Neural cell (in vitro differentiated cells): ENCODE data around the gene MTHFD1L. TPM values are rescaled to one million over a fixed set of nuclear protein-coding genes. Genes with fewer than 3 reads are reported as not detected.

Experiments used
- H2AFZ ChIP-seq: fragments of 200-600, 300-800 bp; sonication (generic), shearing (Covaris generic); 2 replicates; pipeline ENCODE4 v1.6.0; 2014; ENCODE audit warnings: low read depth, mild to moderate bottlenecking, antibody characterized with exemption, low read length, moderate library complexity
- H3F3A ChIP-seq: fragments of 200-600 bp; shearing (Covaris generic); 2 replicates; pipeline ENCODE4 v1.6.1; 2016; ENCODE audit warnings: mild to moderate bottlenecking, moderate library complexity, mixed read lengths, antibody characterized with exemption, low read length; ENCODE audit not compliant: insufficient read depth, poor library complexity, severe bottlenecking
- H3K27ac ChIP-seq: fragments of 200-600, 300-800 bp; sonication (generic), shearing (Covaris generic); 2 replicates; pipeline ENCODE4 v1.5.1; 2014; ENCODE audit warnings: mild to moderate bottlenecking, low read length, moderate library complexity
- H3K27me3 ChIP-seq: fragments of 300-800, 200-600 bp; sonication (generic), shearing (Covaris generic); 2 replicates; pipeline ENCODE4 v1.6.0; 2014; ENCODE audit warnings: mild to moderate bottlenecking, low read depth, low read length, moderate library complexity; ENCODE audit not compliant: insufficient read depth
- H3K36me3 ChIP-seq: fragments of 300-800, 200-600 bp; sonication (generic), shearing (Covaris generic); 2 replicates; pipeline ENCODE4 v1.5.1; 2014; ENCODE audit warnings: mild to moderate bottlenecking, antibody characterized with exemption, low read length, moderate library complexity; ENCODE audit not compliant: insufficient read depth
- H3K4me2 ChIP-seq: fragments of 300-800, 200-600 bp; sonication (generic), shearing (Covaris generic); 2 replicates; pipeline ENCODE4 v1.6.0; 2014; ENCODE audit warnings: mild to moderate bottlenecking, low read length
- H3K4me3 ChIP-seq: fragments of 300-800, 200-600 bp; sonication (generic), shearing (Covaris generic); 2 replicates; pipeline ENCODE4 v1.5.1; 2014; ENCODE audit warnings: mild to moderate bottlenecking, low read length, moderate library complexity
- H3K79me2 ChIP-seq: fragments of 200-600 bp; shearing (Covaris generic); replicated peaks from 2 replicates; pipeline ENCODE4 v1.6.0; 2014; ENCODE audit warnings: mild to moderate bottlenecking, low read length, moderate library complexity; ENCODE audit not compliant: insufficient read depth
- H3K9ac ChIP-seq: fragments of 300-800, 200-600 bp; sonication (generic), shearing (Covaris generic); 2 replicates; pipeline ENCODE4 v1.6.1; 2016; ENCODE audit warnings: mild to moderate bottlenecking, low read length, mixed read lengths
- H3K9me2 ChIP-seq: fragments of 200-600 bp; shearing (Covaris generic); 2 replicates; pipeline ENCODE4 v1.6.1; 2016; ENCODE audit warnings: mild to moderate bottlenecking, low read length, mixed read lengths; ENCODE audit not compliant: insufficient read depth
- H3K9me3 ChIP-seq: fragments of 200-600, 300-800 bp; sonication (generic), shearing (Covaris generic); 2 replicates; pipeline ENCODE4 v1.6.1; 2016; ENCODE audit warnings: mild to moderate bottlenecking, mixed run types, low read length, moderate library complexity, mixed read lengths
- H4K20me1 ChIP-seq: fragments of 200-600 bp; shearing (Covaris generic); 2 replicates; pipeline ENCODE4 v1.6.1; 2016; ENCODE audit warnings: mild to moderate bottlenecking, mixed run types; ENCODE audit not compliant: insufficient read depth
- CTCF ChIP-seq: fragments of 450-650 bp; IDR thresholded peaks from 2 replicates; pipeline ENCODE4 v1.5.1; 2014; ENCODE audit warnings: antibody characterized with exemption, mild to moderate bottlenecking, moderate library complexity; ENCODE audit not compliant: poor library complexity, severe bottlenecking
- EP300 ChIP-seq: fragments of 450-650 bp; conservative IDR thresholded peaks from 2 replicates; pipeline ENCODE4 v1.6.1; 2014; ENCODE audit warnings: antibody characterized with exemption, mild to moderate bottlenecking, moderate library complexity; ENCODE audit not compliant: poor library complexity, severe bottlenecking
- EZH2 ChIP-seq: fragments of 200-600, 300-800 bp; shearing (Covaris generic), sonication (generic); IDR thresholded peaks from 2 replicates; pipeline ENCODE4 v1.6.1; 2014; ENCODE audit warnings: antibody characterized with exemption, low read length, borderline replicate concordance, mild to moderate bottlenecking; ENCODE audit not compliant: insufficient read depth, poor library complexity, severe bottlenecking
- MXI1 ChIP-seq: fragments of 450-650 bp; conservative IDR thresholded peaks from 2 replicates; pipeline ENCODE4 v1.6.1; 2014; ENCODE audit warnings: antibody characterized with exemption, mild to moderate bottlenecking; ENCODE audit not compliant: poor library complexity, severe bottlenecking
- POLR2AphosphoS5 ChIP-seq: IDR thresholded peaks from 2 replicates; pipeline ENCODE4 v1.6.1; 2012
- RAD21 ChIP-seq: fragments of 450-650 bp; conservative IDR thresholded peaks from 2 replicates; pipeline ENCODE4 v1.6.1; 2014; ENCODE audit warnings: antibody characterized with exemption, mild to moderate bottlenecking, moderate library complexity
- REST ChIP-seq: IDR thresholded peaks from 2 replicates; pipeline ENCODE4 v1.6.1; 2012; ENCODE audit warnings: borderline replicate concordance
- SMC3 ChIP-seq: fragments of 450-650 bp; conservative IDR thresholded peaks from 2 replicates; pipeline ENCODE4 v1.6.1; 2014; ENCODE audit warnings: antibody characterized with exemption, mild to moderate bottlenecking, moderate library complexity; ENCODE audit not compliant: poor library complexity
- TAF1 ChIP-seq: IDR thresholded peaks from 2 replicates; pipeline ENCODE4 v1.6.1; 2012; ENCODE audit warnings: low read depth
- polyA plus RNA-seq: library from polyadenylated mRNA; depleted of rRNA; stranded (reverse); fragments of >200 nt; gene quantifications from 2 replicates; pipeline ENCODE4 v1.2.3, GENCODE V29; 2014

MTHFD1L gene
- polyA plus RNA-seq, 1 donor from 2014 or later: 6.3 TPM

- H3K9ac ChIP-seq: no peak overlapping the region
- no peaks in the 10 kb centered on the region for H3K9me2 ChIP-seq
- no peak overlapping the region for H3K4me2 ChIP-seq
- H3K27me3 ChIP-seq: no peaks in the 10 kb centered on the region
- H3K9me3 ChIP-seq: no peaks in the 10 kb centered on the region
- H3K27ac ChIP-seq: no peak overlapping the region
- H3K36me3 ChIP-seq: no peaks in the 10 kb centered on the region
- no peaks in the 10 kb centered on the region for H3F3A ChIP-seq
- no peaks in the 10 kb centered on the region for H4K20me1 ChIP-seq
- no peak for TF ChIP-seq EP300
- TF ChIP-seq EZH2: no peak
- TF ChIP-seq POLR2AphosphoS5: no peak
- no peak for TF ChIP-seq REST
- TF ChIP-seq TAF1: no peak
- TF ChIP-seq SMC3: no peak
- TF ChIP-seq RAD21: no peak
- no peak for TF ChIP-seq CTCF
- no peaks in the 10 kb centered on the region for H3K79me2 ChIP-seq
- H3K4me3 ChIP-seq: no peak overlapping the region
- no peak overlapping the region for H2AFZ ChIP-seq
Observed at GRCh38 chr6:150831577-150831976, 33.9 kb upstream of the MTHFD1L start.

GRCh38 chr6:150835620-150836019 lies 29.9 kb upstream of the MTHFD1L start:
- no peaks in the 10 kb centered on the region for H4K20me1 ChIP-seq
- H3K36me3 ChIP-seq: no peaks in the 10 kb centered on the region
- H3K27me3 ChIP-seq: no peaks in the 10 kb centered on the region
- no peak overlapping the region for H3K9ac ChIP-seq
- no peak for TF ChIP-seq EZH2
- TF ChIP-seq TAF1: no peak
- no peak for TF ChIP-seq EP300
- TF ChIP-seq MXI1: no peak
- TF ChIP-seq REST: no peak
- no peak for TF ChIP-seq RAD21
- no peak for TF ChIP-seq SMC3
- TF ChIP-seq POLR2AphosphoS5: no peak
- no peak for TF ChIP-seq CTCF
- H3K27ac ChIP-seq: no peak overlapping the region
- no peaks in the 10 kb centered on the region for H3F3A ChIP-seq
- no peaks in the 10 kb centered on the region for H3K9me3 ChIP-seq
- H3K9me2 ChIP-seq: no peaks in the 10 kb centered on the region
- no peak overlapping the region for H3K4me2 ChIP-seq
- H3K79me2 ChIP-seq: no peaks in the 10 kb centered on the region
- no peak overlapping the region for H2AFZ ChIP-seq
- H3K4me3 ChIP-seq: no peak overlapping the region
